Kidney (tissue), 14 donors: ENCODE measurements around the gene PIP4K2A. TPM values are rescaled to one million over a fixed set of nuclear protein-coding genes. Genes with fewer than 3 reads are reported as not detected.
A peak's percentile ranks its signal among the peaks of the same experiment; 100 is the strongest.

ENCODE experiments used
- DNase-seq, 5 donors: peaks; one replicate each; pipeline ENCODE4 v3.0.0-alpha.2; 2013 to 2020
- FAIRE-seq: peaks from 2 replicates; lab custom pipeline; 2012; peaks lifted over from hg19 to GRCh38; lab: Jason Lieb, UNC
- H3K27ac ChIP-seq, 2 donors: one replicate each; pipeline ENCODE4 v1.7.0; 2013; ENCODE audit warnings: low read depth in 2 of 2, low read length in 2 of 2, inconsistent platforms in 1 of 2
- H3K27me3 ChIP-seq: one replicate; pipeline ENCODE4 v1.7.1; 2013; ENCODE audit warnings: low read length, inconsistent platforms; ENCODE audit not compliant: control insufficient read depth, insufficient read depth
- H3K36me3 ChIP-seq, 3 donors: one replicate each; pipeline versions ENCODE4 v1.7.0 to v1.7.1; 2013; ENCODE audit warnings: low read length in 3 of 3, control low read depth in 1 of 3, inconsistent platforms in 1 of 3; ENCODE audit not compliant: insufficient read depth in 3 of 3, control insufficient read depth in 2 of 3
- H3K4me1 ChIP-seq, 3 donors: one replicate each; pipeline versions ENCODE4 v1.7.0 to v1.7.1; 2013; ENCODE audit warnings: low read length in 3 of 3, inconsistent platforms in 1 of 3, low read depth in 1 of 3; ENCODE audit not compliant: control insufficient read depth in 2 of 3, insufficient read depth in 2 of 3
- H3K4me3 ChIP-seq, 3 donors: one replicate each; pipeline versions ENCODE4 v1.7.0 to v1.8.1; 2013; ENCODE audit warnings: low read length in 3 of 3, control low read depth in 1 of 3, inconsistent platforms in 1 of 3
- H3K9ac ChIP-seq, 3 donors: one replicate each; pipeline versions ENCODE4 v1.7.0 to v1.7.1; 2013; ENCODE audit warnings: low read length in 3 of 3, control low read depth in 1 of 3, inconsistent platforms in 1 of 3
- H3K9me3 ChIP-seq, 3 donors: one replicate each; pipeline versions ENCODE4 v1.7.0 to v1.7.1; 2013; ENCODE audit warnings: low read length in 3 of 3, control low read depth in 1 of 3, inconsistent platforms in 1 of 3; ENCODE audit not compliant: control insufficient read depth in 2 of 3, insufficient read depth in 1 of 3
- intact Hi-C: fragments of 100-400 bp; cut with DNase I; formaldehyde crosslinking; loops from one replicate; pipeline ENCODE4 v1.11.1; 2022
- polyA plus RNA-seq: library from polyadenylated mRNA; stranded (reverse); fragments of 350-450 nt; fragmentation: Illumina TruSeq; extraction: RNeasy Lipid Tissue Mini Kit (QIAGEN cat#74804); gene quantifications from one replicate; pipeline ENCODE4 v1.2.3, GENCODE V29; 2014; ENCODE audit warnings: low read depth, low replicate concordance; ENCODE audit not compliant: insufficient read depth
- total RNA-seq: library from RNA; stranded (reverse); fragmentation: NEBNext Ultra II Directional; extraction: Animal tissue kit (Norgen Biotek cat#: 25700); gene quantifications from one replicate; pipeline ENCODE4 v1.2.1, GENCODE V29; 2021
- TF ChIP-seq, protein P1 (sequence below): IDR thresholded peaks from 3 replicates; pipeline ENCODE4 v1.5.1; 2012; ENCODE audit warnings: mild to moderate bottlenecking, moderate library complexity, borderline replicate concordance; ENCODE audit not compliant: insufficient read depth; ENCODE audit errors: extremely low read depth
- donor health status: control.
- donor health status: control.
- donor health status: control.
- donor health status: control.
- donor health status: control.
- donor health status: DM: yes; HTN: yes; CAD: no.
- donor health status: Normal renal cell carcinoma (clear cell type).

Gene PIP4K2A
- total and polyA plus RNA-seq, 2 donors from 2014 or later: 12.2 to 54.6 TPM

DNA sequence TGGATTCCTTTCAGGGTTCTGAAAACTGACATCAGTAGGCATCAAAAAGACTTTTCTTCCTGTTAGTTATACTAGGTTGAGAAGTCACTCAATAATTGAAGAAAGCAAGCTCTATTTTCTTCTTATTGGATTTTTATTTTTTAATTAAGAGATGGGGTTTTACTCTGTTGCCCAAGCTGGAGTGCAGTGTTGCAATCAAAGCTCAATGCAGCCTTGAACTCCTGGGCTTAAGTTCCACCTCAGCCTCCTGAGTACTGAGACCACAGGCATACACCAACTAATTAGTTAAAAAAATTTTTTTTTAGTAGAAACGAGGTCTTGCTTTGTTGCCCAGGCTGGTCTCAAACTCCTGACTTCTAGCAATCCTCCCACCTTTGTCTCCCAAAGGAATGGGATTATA lies 28.0 kb downstream of the PIP4K2A start:
- DNase-seq (no peak), FAIRE-seq (no peak)
- Histone ChIP-seq H3K27ac (no peak overlapping the region), H3K9ac (no peak overlapping the region), H3K4me3 (no peak overlapping the region), H3K27me3 (no peaks in the 10 kb centered on the region), H3K36me3 (no peaks in the 10 kb centered on the region), H3K4me1 (peaks cover 0 to 22% (median 16%) of the 10 kb centered on the region in 3 donors), H3K9me3 (no peaks in the 10 kb centered on the region)
- TF ChIP-seq, protein P1, sequence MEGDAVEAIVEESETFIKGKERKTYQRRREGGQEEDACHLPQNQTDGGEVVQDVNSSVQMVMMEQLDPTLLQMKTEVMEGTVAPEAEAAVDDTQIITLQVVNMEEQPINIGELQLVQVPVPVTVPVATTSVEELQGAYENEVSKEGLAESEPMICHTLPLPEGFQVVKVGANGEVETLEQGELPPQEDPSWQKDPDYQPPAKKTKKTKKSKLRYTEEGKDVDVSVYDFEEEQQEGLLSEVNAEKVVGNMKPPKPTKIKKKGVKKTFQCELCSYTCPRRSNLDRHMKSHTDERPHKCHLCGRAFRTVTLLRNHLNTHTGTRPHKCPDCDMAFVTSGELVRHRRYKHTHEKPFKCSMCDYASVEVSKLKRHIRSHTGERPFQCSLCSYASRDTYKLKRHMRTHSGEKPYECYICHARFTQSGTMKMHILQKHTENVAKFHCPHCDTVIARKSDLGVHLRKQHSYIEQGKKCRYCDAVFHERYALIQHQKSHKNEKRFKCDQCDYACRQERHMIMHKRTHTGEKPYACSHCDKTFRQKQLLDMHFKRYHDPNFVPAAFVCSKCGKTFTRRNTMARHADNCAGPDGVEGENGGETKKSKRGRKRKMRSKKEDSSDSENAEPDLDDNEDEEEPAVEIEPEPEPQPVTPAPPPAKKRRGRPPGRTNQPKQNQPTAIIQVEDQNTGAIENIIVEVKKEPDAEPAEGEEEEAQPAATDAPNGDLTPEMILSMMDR: no peak
- intact Hi-C loops: no loop called here

GRCh38 chr10:22685926-22686325 lies 28.5 kb downstream of the PIP4K2A start:
- DNase-seq (peak in 1 of 5 donors; percentile 48), FAIRE-seq (no peak)
- H3K4me1 ChIP-seq: peaks cover 0 to 22% (median 16%) of the 10 kb centered on the region in 3 donors
- H3K4me3 ChIP-seq: no peak overlapping the region
- TF ChIP-seq, protein P1: no peak
- intact Hi-C loops: no loop called here
- no peak overlapping the region for H3K9ac ChIP-seq
- no peaks in the 10 kb centered on the region for H3K36me3 ChIP-seq
- H3K27ac ChIP-seq: no peak overlapping the region
- no peaks in the 10 kb centered on the region for H3K9me3 ChIP-seq
- no peaks in the 10 kb centered on the region for H3K27me3 ChIP-seq

GRCh38 chr10:22684699-22685098 lies 29.7 kb downstream of the PIP4K2A start:
- intact Hi-C loops: no loop called here
- H3K27me3 ChIP-seq: no peaks in the 10 kb centered on the region
- DNase-seq (no peak), FAIRE-seq (no peak)
- H3K4me1 ChIP-seq: peaks cover 0 to 22% (median 16%) of the 10 kb centered on the region in 3 donors
- no peak overlapping the region for H3K9ac ChIP-seq
- H3K9me3 ChIP-seq: no peaks in the 10 kb centered on the region
- H3K36me3 ChIP-seq: no peaks in the 10 kb centered on the region
- no peak overlapping the region for H3K27ac ChIP-seq
- no peak overlapping the region for H3K4me3 ChIP-seq
- TF ChIP-seq, protein P1: no peak

DNA sequence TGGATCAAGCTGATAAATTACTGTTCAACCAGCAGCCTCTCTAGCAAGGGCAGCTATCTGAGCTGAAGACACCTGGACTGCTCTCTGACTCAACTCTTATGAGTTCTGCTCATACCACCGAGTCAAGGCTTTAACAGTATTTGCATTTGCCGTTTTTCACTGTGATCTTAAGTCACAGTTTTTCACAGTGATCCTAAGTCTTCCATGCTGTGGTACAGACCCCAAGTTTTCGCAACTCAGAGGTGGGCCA lies 31.3 kb downstream of the PIP4K2A start:
- H3K9ac ChIP-seq: no peak overlapping the region
- no peaks in the 10 kb centered on the region for H3K36me3 ChIP-seq
- H3K27me3 ChIP-seq: no peaks in the 10 kb centered on the region
- TF ChIP-seq, protein P1: no peak
- DNase-seq: no peak
- H3K27ac ChIP-seq: peak overlapping the region; percentile 7 to 63
- H3K4me3 ChIP-seq: no peak overlapping the region
- no peak for FAIRE-seq
- H3K4me1 ChIP-seq: peaks cover 0 to 22% (median 16%) of the 10 kb centered on the region in 3 donors
- intact Hi-C loops: no loop called here
- no peaks in the 10 kb centered on the region for H3K9me3 ChIP-seq
